HL-60 (cell line): Measurements from ENCODE around the gene PF4V1.

Experiments used
- GABPA ChIP-seq: IDR thresholded peaks from 2 replicates; pipeline ENCODE4 v1.6.1; 2012; ENCODE audit warnings: low read depth
- POLR2AphosphoS5 ChIP-seq: IDR thresholded peaks from 2 replicates; pipeline ENCODE4 v1.6.1; 2012; ENCODE audit warnings: low read depth
- REST ChIP-seq: IDR thresholded peaks from 2 replicates; pipeline ENCODE4 v1.6.1; 2012; ENCODE audit warnings: low read depth; ENCODE audit not compliant: insufficient replicate concordance
- TF ChIP-seq, protein P1 (sequence below): IDR thresholded peaks from one replicate; pipeline ENCODE4 v1.5.1; 2011; ENCODE audit warnings: low read length, control low read depth, inconsistent platforms; ENCODE audit not compliant: insufficient read depth

GRCh38 chr4:73860181-73860580 lies 7.1 kb downstream of the PF4V1 start:
- TF ChIP-seq, protein P1, sequence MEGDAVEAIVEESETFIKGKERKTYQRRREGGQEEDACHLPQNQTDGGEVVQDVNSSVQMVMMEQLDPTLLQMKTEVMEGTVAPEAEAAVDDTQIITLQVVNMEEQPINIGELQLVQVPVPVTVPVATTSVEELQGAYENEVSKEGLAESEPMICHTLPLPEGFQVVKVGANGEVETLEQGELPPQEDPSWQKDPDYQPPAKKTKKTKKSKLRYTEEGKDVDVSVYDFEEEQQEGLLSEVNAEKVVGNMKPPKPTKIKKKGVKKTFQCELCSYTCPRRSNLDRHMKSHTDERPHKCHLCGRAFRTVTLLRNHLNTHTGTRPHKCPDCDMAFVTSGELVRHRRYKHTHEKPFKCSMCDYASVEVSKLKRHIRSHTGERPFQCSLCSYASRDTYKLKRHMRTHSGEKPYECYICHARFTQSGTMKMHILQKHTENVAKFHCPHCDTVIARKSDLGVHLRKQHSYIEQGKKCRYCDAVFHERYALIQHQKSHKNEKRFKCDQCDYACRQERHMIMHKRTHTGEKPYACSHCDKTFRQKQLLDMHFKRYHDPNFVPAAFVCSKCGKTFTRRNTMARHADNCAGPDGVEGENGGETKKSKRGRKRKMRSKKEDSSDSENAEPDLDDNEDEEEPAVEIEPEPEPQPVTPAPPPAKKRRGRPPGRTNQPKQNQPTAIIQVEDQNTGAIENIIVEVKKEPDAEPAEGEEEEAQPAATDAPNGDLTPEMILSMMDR, result no peak
- TF ChIP-seq GABPA (no peak), POLR2AphosphoS5 (no peak), REST (no peak)
